Activated CD4-positive, alpha-beta memory T cell treated with anti-CD3 and anti-CD28 coated beads, Interleukin-2, amount 10 ng/mL, durations not matched to agents 7 days and 5 days (primary cell): Measurements from ENCODE around the gene CCT8. TPM values are rescaled to one million over a fixed set of nuclear protein-coding genes. Genes with fewer than 3 reads are reported as not detected.

ENCODE experiments used
- CTCF ChIA-PET: fragments of 350-600 bp; sonication (Branson Sonifier 250); formaldehyde crosslinking; loops from one replicate; lab custom pipeline; 2021; ENCODE audit warnings: antibody characterized with exemption, inconsistent platforms; lab: Charles Lee
- POLR2A ChIA-PET: fragments of 350-600 bp; sonication (Branson Sonifier 250); formaldehyde crosslinking; loops from one replicate; lab custom pipeline; 2021; ENCODE audit warnings: antibody characterized with exemption; lab: Charles Lee
- DNase-seq: peaks from one replicate; pipeline ENCODE4 v3.0.0-alpha.2; 2020
- H3K27ac Mint-ChIP-seq: one replicate; pipeline ENCODE4 v1.8.0; 2021; ENCODE audit warnings: mild to moderate bottlenecking, mixed read lengths
- H3K27me3 Mint-ChIP-seq: one replicate; pipeline ENCODE4 v1.8.0; 2021; ENCODE audit warnings: mixed read lengths
- H3K36me3 Mint-ChIP-seq: one replicate; pipeline ENCODE4 v1.8.0; 2021; ENCODE audit warnings: low read depth, mixed read lengths
- H3K4me1 Mint-ChIP-seq: one replicate; pipeline ENCODE4 v1.8.0; 2021; ENCODE audit warnings: mixed read lengths
- H3K4me3 Mint-ChIP-seq: one replicate; pipeline ENCODE4 v1.8.0; 2021; ENCODE audit warnings: mild to moderate bottlenecking, mixed read lengths
- H3K9me3 Mint-ChIP-seq: one replicate; pipeline ENCODE4 v1.8.0; 2021; ENCODE audit warnings: mixed read lengths
- total RNA-seq, 2 experiments: library from RNA; stranded (reverse); gene quantifications; one replicate each; pipeline ENCODE4 v1.2.3, GENCODE V29; 2021

Gene CCT8, protein sequence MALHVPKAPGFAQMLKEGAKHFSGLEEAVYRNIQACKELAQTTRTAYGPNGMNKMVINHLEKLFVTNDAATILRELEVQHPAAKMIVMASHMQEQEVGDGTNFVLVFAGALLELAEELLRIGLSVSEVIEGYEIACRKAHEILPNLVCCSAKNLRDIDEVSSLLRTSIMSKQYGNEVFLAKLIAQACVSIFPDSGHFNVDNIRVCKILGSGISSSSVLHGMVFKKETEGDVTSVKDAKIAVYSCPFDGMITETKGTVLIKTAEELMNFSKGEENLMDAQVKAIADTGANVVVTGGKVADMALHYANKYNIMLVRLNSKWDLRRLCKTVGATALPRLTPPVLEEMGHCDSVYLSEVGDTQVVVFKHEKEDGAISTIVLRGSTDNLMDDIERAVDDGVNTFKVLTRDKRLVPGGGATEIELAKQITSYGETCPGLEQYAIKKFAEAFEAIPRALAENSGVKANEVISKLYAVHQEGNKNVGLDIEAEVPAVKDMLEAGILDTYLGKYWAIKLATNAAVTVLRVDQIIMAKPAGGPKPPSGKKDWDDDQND
- total RNA-seq, result 100 to 1,000 TPM; 214 to 216 TPM

DNA sequence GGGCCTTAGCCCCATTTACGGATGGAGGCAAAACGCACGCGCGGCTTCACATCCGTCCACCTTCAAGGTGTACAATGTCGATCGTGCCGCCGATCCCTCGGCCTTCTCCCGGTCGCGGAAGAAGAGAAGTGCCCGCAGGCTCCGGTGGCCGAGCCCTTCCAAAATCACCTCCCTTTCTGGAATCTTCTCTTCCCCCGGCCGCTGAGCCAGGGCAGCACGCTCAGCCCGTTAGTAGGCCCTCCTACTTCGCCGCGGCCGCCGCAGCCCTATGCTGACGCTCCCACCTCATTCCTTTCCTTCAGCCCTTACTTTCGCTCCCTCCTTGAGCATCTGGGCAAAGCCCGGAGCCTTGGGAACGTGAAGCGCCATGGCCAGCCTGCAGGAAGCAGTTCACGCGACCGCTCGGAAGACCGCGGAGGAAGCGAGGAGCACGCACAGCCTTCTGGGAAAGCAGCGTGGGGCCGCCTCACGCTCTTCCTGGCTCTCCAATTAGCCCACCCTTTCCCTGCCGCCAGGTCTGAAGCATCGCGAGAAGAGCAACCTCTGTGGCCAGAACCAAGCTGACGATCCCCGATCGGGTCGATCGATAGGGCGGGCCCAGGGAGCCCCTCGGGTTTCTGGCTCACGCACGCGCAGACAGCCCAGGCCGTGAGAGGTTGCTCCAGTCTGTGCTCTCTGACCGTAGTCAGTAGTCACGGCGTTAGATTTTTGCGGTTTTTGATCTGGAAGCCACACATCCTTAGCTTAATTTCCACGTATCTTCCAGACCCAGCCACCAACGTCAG, at the start of gene CCT8:
Gene CCT8 (minus strand): TSS at position 427 of the 785 bp plus-strand sequence. CDS start 58 bp downstream, at position 369.
- DNase-seq, result peak; percentile 99
- Mint-ChIP-seq H3K4me3 (peak within 1 kb of the TSS; percentile 97), H3K9me3 (no peaks in the 10 kb centered on the region), H3K27ac (peak within 1 kb of the TSS; percentile 93), H3K27me3 (no peaks in the 10 kb centered on the region), H3K36me3 (peaks cover 38% of the 10 kb centered on the region), H3K4me1 (peaks cover 59% of the 10 kb centered on the region)
- CTCF ChIA-PET, result interaction anchor here (0.6 to 2.0 kb wide), 11 partner anchors 12 to 303 kb away, joined by 3 to 11 read pairs (median 3); partner anchors contain the start of genes LTN1, RWDD2B and USP16
- POLR2A ChIA-PET, result interaction anchor here (0.7 to 6.6 kb wide), 21 partner anchors 9 to 297 kb away, joined by 3 to 56 read pairs (median 5); partner anchors contain the start of genes BACH1, LTN1, RWDD2B and USP16

DNA sequence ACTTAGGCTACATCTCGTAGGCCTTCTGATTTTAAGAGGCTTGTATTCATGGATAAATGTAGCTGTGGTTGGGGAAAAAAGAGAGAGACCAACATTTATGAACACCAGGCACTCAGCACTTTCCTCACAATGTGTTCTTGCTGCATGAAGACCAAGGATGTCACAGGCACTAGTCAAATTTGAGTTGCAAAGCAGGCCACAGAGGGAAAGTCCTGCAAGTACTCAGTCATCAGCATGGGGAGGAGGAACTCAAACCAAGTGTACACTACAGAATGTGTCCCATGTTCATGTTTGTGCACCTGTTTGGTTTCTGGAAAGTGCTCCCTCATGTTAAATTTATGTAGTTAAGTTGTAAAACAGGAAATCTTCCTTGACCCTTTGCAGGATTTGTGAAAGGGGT, 48.3 kb upstream of the CCT8 start:
- ChIA-PET CTCF (interaction anchor here (1.0 kb wide), 1 partner anchor 354 kb away, joined by 4 read pairs; no protein-coding TSS in a partner anchor), POLR2A (no interaction called here)
- Mint-ChIP-seq H3K36me3 (no peaks in the 10 kb centered on the region), H3K27ac (no peak overlapping the region), H3K4me1 (no peaks in the 10 kb centered on the region), H3K27me3 (no peaks in the 10 kb centered on the region), H3K9me3 (no peaks in the 10 kb centered on the region), H3K4me3 (no peak overlapping the region)
- no peak for DNase-seq

DNA sequence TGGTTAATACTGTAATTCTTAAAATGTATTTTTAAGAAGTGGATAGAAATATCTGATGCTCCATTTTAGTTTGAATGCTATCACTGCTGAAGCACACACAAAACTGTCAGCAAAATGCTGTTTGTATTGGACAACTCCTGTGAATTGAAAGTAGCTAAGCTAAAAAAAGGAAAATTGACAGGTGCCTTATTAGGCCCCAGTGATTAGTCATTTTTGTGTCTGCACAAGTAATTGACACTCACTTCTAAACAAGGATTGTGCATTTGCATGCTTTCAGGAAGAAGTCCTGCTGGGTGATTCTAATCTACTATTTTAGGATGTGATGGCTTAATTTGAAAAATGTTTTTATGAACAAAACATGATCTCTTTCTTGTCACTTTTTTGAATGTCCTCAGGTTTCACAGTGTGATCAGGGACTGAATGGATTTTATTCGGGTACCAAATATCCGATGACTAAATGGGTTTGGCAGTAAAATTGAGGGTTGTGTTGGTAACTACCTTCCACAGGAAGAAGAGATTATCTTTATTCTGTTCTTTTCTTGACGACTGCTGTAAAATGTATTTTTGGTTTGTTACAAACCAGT, 44.0 kb upstream of the CCT8 start:
- Mint-ChIP-seq H3K27me3 (no peaks in the 10 kb centered on the region), H3K27ac (no peak overlapping the region), H3K4me3 (no peak overlapping the region), H3K9me3 (no peaks in the 10 kb centered on the region), H3K4me1 (no peaks in the 10 kb centered on the region), H3K36me3 (no peaks in the 10 kb centered on the region)
- ChIA-PET POLR2A (no interaction called here), CTCF (no interaction called here)
- no peak for DNase-seq

DNA sequence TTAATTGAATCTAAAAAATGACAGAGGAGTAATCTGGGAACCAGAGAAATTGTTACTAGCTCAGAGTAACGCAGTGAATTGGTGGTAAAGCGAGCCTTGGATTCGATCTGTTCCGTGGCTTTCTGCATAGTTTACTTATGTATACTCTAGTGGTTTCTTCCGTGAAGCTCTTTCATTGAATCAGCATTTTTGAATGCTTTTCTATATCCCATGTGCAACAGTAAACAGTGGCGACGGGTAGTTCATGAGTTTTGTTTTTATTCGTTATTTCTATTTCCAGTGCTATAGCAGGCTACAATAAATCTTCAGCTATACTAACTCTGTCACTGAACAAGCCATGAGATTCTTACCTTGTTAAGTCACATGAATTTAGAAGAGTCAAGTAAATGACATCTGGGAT, 42.5 kb upstream of the CCT8 start:
- DNase-seq, result no peak
- Mint-ChIP-seq H3K27me3 (no peaks in the 10 kb centered on the region), H3K4me1 (no peaks in the 10 kb centered on the region), H3K36me3 (no peaks in the 10 kb centered on the region), H3K27ac (no peak overlapping the region), H3K9me3 (no peaks in the 10 kb centered on the region), H3K4me3 (no peak overlapping the region)
- ChIA-PET POLR2A (interaction anchor here (1.4 kb wide), 1 partner anchor 42 kb away, joined by 4 read pairs; the partner anchor contains the start of gene CCT8), CTCF (no interaction called here)

DNA sequence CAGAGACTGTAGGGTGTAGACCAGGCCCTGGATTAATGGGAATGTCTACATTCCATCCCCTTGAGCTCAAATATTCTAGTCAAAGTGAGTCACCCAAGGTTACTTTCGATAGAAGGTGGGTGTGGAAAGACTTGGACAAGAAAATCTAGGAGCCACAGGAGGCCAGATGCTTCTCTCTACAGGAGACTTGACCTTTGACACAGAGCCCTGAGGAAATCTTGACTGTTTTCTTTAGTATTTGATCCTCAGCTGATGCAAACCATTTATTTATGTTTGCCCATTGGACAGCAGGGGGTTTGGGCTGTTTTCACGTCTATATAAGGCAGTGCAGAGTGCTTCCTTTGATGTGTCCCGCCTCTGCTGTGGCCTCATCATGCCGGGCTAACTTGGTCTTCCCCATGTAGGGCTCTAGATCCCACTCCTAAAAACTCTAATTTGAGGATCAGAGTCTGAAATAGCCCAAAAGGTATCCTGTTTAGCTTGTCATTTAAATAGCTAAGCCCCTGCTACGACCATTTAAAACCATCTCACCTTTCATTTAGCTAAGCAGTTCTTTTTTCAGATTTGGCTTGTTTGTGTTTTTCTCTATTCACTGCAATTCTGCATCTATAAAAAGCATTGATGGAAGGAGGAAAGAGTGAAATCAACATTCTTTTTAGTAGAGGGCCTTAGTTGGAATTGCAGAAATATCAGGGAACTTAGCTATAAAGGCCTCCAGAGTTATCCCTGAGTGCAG, 41.5 kb upstream of the CCT8 start:
- DNase-seq, result no peak
- H3K27ac Mint-ChIP-seq, result no peak overlapping the region
- CTCF ChIA-PET, result no interaction called here

DNA sequence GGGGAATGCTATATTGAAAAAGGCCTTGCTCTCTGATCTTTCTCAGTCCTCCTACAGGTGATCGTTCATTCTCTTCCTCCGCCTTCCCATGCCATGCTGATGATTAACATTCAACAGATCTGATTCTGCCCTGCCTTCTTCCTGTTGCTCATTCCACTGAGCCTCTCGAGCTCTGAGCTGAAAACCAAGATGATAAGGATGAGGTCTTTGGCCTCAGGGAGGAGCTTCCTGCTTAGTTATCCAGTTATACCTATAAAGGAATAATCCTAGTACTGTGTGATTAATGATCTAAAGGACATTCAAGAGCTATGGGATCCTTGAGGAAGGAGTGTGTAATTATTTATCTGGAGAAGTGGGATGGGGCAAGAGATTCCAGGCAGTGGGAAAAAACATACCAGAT, 31.8 kb upstream of the CCT8 start:
- DNase-seq, result no peak
- no peaks in the 10 kb centered on the region for H3K9me3 Mint-ChIP-seq
- CTCF ChIA-PET, result interaction anchor here (0.6 to 1.6 kb wide), 2 partner anchors 9 to 1358 kb away, joined by 3 to 4 read pairs; no protein-coding TSS in a partner anchor
- no peaks in the 10 kb centered on the region for H3K27me3 Mint-ChIP-seq
- no peak overlapping the region for H3K27ac Mint-ChIP-seq
- H3K4me1 Mint-ChIP-seq, result peaks cover 4% of the 10 kb centered on the region
- POLR2A ChIA-PET, result interaction anchor here (1.3 kb wide), 1 partner anchor 26 kb away, joined by 4 read pairs; no protein-coding TSS in a partner anchor
- H3K4me3 Mint-ChIP-seq, result no peak overlapping the region
- peaks cover 6% of the 10 kb centered on the region for H3K36me3 Mint-ChIP-seq

More for the DNA sequence above, 41.5 kb upstream of the CCT8 start:
- H3K9me3 Mint-ChIP-seq, result no peaks in the 10 kb centered on the region
- POLR2A ChIA-PET, result interaction anchor here (1.4 kb wide), 1 partner anchor 41 kb away, joined by 4 read pairs; the partner anchor contains the start of gene CCT8
- no peaks in the 10 kb centered on the region for H3K27me3 Mint-ChIP-seq
- no peak overlapping the region for H3K4me3 Mint-ChIP-seq
- H3K4me1 Mint-ChIP-seq, result no peaks in the 10 kb centered on the region
- peaks cover 2% of the 10 kb centered on the region for H3K36me3 Mint-ChIP-seq

DNA sequence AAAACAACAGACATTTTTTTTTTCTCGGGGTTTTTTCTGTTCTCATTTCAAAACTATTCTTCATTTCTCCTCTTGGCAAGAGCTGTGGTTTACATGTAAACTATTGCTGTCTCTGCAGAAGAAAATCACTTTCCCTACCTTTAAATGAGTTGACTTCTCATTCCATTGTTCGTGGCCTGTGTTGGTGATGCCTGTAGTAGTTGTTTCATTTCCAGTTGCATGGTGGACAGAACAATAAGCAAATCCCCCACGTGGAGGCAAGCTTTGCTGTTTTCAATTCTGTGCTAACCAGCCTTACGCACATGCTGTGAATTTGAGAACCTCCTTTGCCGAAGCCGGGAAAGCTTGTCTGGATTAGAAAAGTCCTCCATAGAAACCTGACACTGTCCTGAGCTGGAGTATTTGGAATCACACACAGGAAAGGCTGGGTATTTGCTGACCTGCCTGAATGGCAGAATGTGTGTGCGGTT, 30.8 kb upstream of the CCT8 start:
- Mint-ChIP-seq H3K27ac (no peak overlapping the region), H3K27me3 (no peaks in the 10 kb centered on the region), H3K4me1 (peaks cover 4% of the 10 kb centered on the region), H3K36me3 (peaks cover 3% of the 10 kb centered on the region), H3K9me3 (no peaks in the 10 kb centered on the region), H3K4me3 (no peak overlapping the region)
- CTCF ChIA-PET, result interaction anchor here (0.9 kb wide), 1 partner anchor 20 kb away, joined by 3 read pairs; no protein-coding TSS in a partner anchor
- DNase-seq, result no peak
- POLR2A ChIA-PET, result interaction anchor here (1.3 kb wide), 1 partner anchor 25 kb away, joined by 4 read pairs; no protein-coding TSS in a partner anchor

DNA sequence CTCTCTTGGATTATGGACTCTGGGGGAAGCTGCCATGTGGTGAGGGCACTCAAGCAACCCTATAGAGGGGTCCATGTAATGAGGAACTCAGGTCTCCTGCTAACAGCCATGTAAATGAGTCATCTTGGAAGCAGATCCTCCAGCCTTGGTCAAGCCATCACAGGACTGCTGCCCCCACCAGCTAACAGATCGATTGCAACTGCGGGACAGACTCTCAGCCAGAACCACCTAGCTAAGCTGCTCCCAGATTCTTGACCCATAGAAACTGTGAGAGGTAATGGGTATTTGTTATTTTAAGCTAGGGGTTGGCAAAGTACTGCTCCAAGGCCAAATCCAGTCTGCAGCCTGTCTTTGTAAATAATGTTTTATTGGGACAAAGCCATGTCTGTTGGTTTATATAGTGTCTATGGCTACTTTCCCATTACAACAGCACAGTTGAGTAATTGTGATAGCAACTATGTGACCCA, 29.4 kb upstream of the CCT8 start:
- Mint-ChIP-seq H3K27me3 (no peaks in the 10 kb centered on the region), H3K9me3 (no peaks in the 10 kb centered on the region), H3K4me3 (no peak overlapping the region), H3K36me3 (peaks cover 3% of the 10 kb centered on the region), H3K27ac (no peak overlapping the region), H3K4me1 (peaks cover 4% of the 10 kb centered on the region)
- DNase-seq, result no peak
- ChIA-PET POLR2A (no interaction called here), CTCF (interaction anchor here (1.4 kb wide), 1 partner anchor 274 kb away, joined by 3 read pairs; no protein-coding TSS in a partner anchor)

DNA sequence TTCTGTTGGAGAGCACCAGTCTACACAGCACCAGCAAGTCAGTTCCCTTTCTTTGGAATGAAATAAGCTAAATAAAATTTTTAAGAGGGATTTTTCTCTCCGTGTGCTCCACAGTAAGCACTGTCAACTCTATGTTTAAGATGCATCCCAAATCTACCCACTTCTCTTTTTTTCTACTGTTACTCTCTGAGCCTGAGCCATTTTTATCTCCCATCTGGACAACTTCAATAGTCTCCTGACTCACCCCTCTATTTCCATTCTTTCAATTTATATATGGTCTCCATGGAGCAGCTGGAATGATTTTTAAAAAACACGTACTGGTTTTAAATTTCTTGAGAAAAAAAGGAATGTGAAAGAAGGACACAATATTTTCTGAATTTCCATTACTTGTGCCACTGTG, 24.7 kb upstream of the CCT8 start:
- CTCF ChIA-PET, result interaction anchor here (1.0 kb wide), 1 partner anchor 275 kb away, joined by 5 read pairs; no protein-coding TSS in a partner anchor

DNA sequence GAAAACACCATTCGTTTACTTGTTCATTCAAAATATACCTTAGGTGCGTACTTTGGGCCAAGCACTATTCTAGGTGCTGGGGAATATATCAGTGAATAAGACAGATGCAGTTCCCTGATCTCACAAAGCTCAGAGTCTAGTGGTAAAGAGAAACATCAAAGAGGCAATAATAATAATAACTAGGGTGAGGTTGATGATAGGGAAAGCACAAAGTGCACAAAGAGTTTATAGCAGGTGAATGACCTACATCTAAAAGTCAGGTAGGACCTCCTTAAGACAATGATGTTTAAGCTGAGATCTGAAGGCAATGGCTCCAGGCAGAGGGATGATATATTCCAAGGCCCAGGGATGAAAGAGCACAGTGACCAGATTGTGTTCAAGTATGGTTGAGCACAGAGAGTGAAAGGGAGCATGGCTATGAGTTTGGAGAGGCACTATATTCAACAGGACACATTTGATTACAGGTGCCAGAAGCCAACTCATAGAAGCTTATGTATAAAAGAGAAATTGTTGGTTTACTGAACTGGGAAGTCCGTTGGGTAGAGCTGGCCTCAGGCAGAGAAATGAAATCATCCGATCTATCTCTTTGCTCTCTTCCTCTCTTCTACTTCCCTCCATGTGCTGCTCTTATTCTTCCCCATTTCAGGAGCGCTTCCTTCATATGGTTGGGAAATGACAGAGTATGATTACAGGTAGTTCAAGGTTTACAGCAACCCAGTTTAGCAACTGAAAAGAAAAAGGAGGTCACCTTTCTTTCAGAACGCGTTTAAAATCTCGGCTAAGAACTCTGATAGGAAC, 23.0 kb upstream of the CCT8 start:
- peaks cover 16% of the 10 kb centered on the region for H3K36me3 Mint-ChIP-seq
- H3K27ac Mint-ChIP-seq, result no peak overlapping the region
- no peak overlapping the region for H3K4me3 Mint-ChIP-seq
- peaks cover 10% of the 10 kb centered on the region for H3K4me1 Mint-ChIP-seq
- POLR2A ChIA-PET, result interaction anchor here (1.0 kb wide), 1 partner anchor 204 kb away, joined by 3 read pairs; no protein-coding TSS in a partner anchor
- CTCF ChIA-PET, result interaction anchor here (0.6 to 1.1 kb wide), 2 partner anchors 10 to 576 kb away, joined by 3 read pairs; no protein-coding TSS in a partner anchor
- peaks cover 3% of the 10 kb centered on the region for H3K27me3 Mint-ChIP-seq
- no peak for DNase-seq
- no peaks in the 10 kb centered on the region for H3K9me3 Mint-ChIP-seq

More for the DNA sequence above, 24.7 kb upstream of the CCT8 start:
- H3K27ac Mint-ChIP-seq, result no peak overlapping the region
- peaks cover 2% of the 10 kb centered on the region for H3K4me1 Mint-ChIP-seq
- POLR2A ChIA-PET, result no interaction called here
- H3K36me3 Mint-ChIP-seq, result peaks cover 8% of the 10 kb centered on the region
- no peak for DNase-seq
- H3K4me3 Mint-ChIP-seq, result no peak overlapping the region
- no peaks in the 10 kb centered on the region for H3K9me3 Mint-ChIP-seq
- H3K27me3 Mint-ChIP-seq, result peaks cover 3% of the 10 kb centered on the region
